ENCODE data around the gene PLA2G2F.

DNA sequence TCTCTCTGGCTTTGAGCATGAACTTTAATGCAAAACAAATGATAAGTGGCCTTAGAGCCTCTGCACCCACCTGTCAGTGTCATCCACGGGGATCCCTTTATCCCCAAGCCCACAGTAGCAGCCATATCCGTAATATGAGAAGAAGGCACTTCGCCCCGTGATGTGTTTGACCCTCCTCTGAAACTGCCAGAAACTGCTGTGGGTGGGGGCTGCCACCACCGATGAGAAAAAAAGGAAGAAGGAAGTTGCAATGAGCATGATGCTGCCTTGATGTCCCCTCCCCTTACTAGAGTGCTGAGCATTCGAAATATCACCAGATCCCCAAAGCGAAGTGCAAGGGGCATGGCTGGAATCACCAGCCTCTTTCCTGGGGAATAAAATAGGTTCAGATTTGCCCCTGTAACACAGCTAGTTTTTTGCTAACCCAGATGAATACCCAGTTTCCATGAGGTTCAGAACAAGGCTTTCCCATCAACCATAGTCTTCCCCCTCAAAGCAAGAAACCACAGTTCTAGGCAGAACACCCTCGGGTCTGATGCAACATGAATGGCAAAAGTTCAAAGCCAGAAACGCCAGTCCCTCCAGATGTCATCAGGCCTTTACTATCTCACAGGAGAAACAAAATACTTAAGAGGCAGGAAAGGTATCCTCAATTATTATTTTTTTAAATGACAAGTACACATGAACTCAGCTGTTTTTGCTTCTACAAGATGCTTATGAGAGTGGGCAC lies 36.0 kb downstream of the PLA2G2F start:
- TF ChIP-seq, protein P1, sequence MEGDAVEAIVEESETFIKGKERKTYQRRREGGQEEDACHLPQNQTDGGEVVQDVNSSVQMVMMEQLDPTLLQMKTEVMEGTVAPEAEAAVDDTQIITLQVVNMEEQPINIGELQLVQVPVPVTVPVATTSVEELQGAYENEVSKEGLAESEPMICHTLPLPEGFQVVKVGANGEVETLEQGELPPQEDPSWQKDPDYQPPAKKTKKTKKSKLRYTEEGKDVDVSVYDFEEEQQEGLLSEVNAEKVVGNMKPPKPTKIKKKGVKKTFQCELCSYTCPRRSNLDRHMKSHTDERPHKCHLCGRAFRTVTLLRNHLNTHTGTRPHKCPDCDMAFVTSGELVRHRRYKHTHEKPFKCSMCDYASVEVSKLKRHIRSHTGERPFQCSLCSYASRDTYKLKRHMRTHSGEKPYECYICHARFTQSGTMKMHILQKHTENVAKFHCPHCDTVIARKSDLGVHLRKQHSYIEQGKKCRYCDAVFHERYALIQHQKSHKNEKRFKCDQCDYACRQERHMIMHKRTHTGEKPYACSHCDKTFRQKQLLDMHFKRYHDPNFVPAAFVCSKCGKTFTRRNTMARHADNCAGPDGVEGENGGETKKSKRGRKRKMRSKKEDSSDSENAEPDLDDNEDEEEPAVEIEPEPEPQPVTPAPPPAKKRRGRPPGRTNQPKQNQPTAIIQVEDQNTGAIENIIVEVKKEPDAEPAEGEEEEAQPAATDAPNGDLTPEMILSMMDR (IDR thresholded peaks at IDR 0.05; ENCODE audit: extremely low read depth in 1 of 2, insufficient read depth in 1 of 2, low read depth in 1 of 2, low read length in 2 of 2) = no peak
- TF ChIP-seq POLR2AphosphoS5 (IDR thresholded peaks at IDR 0.05; ENCODE audit: insufficient read depth, low read depth, low read length) (no peak), EZH2 (IDR thresholded peaks at IDR 0.05; ENCODE audit: borderline replicate concordance, low read depth, low read length, severe bottlenecking) (no peak), POLR2A (IDR thresholded peaks at IDR 0.05; ENCODE audit: low read depth, low read length) (no peak), FOS (IDR thresholded peaks at IDR 0.05; ENCODE audit: borderline replicate concordance, insufficient read depth, low read length) (no peak), MYC (IDR thresholded peaks at IDR 0.05; ENCODE audit: low read depth, low read length) (no peak)

Measured in endothelial cell of umbilical vein (primary cell).